GM19099 (cell line): Measurements from ENCODE around the gene PTPRD.

Experiments used
- POLR2A ChIP-seq: IDR thresholded peaks from 3 replicates; pipeline ENCODE4 v1.6.1; 2011; ENCODE audit warnings: low read depth; ENCODE audit not compliant: insufficient read length; ENCODE audit errors: extremely low read depth

PTPRD gene

GRCh38 chr9:10612641-10613398 is at the start of gene PTPRD:
PTPRD (minus strand) TSS chr9:10613002.
- TF ChIP-seq POLR2A, result no peak

DNA sequence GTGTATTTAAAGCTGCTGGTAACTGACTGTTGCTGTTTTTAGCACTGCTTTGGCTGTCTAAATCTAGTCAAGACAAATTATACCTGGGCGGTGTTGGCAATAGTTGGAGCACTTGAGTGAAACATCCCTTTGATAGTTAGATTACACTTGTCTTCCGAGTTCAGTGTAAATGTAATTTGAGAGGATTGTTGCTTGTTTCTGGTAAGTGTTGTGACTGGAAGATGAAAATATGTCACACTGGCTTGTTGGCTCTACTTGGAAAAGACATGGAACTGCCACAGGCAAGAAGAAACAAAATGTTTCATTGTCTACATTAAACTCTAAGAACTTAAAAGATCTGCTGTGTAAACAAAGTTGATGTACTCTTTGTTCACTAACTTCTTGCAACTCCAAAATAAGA is 49.2 kb upstream of the PTPRD start:
- no peak for TF ChIP-seq POLR2A

- TF ChIP-seq POLR2A, result no peak
Observed at GRCh38 chr9:10661376-10661775, 48.6 kb upstream of the PTPRD start.

GRCh38 chr9:10651012-10651411 is 38.2 kb upstream of the PTPRD start:
- no peak for TF ChIP-seq POLR2A

- TF ChIP-seq POLR2A, result no peak
Observed at GRCh38 chr9:10649076-10649475, 36.3 kb upstream of the PTPRD start.

DNA sequence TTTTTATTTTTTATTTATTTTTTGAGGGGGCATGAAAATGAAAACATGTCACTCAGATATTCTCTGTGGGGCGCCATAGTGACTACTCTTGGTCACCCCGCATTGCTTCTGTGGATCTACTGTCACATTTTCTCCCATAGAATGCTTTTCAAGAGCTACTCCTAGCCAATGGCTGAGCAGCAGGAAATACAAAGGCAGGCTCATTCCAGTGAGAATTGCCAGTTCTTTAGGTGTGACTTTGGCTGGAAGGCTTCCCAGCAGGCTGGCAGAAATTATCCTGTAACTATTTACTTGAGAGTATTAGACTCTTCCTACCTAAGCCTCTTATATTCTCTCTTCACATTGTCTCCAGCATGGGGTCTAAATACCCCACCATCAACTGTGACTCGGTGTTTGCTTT is 21.0 kb upstream of the PTPRD start:
- TF ChIP-seq POLR2A, result no peak

DNA sequence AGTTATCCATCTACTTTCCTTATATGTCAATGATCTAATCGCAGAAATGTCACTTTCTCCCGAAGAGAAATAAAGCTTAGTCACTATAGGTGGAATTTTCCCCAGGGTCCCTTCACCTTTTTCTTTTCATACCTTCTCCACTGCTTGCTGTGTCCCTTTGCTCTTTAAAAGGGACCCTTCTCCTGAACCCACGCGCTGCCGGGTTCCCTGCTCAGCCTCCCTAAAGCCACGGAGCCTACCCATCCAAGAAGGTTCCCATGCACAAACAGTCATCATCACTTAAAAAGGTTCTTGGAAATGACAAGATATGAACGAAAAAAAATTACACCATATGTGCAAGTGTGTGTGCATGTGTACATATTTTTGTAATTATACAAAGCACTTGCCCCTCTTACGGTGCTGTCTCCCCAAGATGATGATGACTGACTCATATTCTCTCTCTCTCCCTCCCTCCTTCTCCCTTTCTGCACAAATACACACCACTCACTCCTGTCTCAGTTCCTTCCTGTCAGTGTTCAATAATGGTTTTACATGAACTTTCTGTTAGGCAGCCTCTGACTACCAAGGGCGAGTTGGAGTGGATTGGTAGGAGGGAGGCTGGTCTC is 1.5 kb upstream of the PTPRD start:
- no peak for TF ChIP-seq POLR2A

DNA sequence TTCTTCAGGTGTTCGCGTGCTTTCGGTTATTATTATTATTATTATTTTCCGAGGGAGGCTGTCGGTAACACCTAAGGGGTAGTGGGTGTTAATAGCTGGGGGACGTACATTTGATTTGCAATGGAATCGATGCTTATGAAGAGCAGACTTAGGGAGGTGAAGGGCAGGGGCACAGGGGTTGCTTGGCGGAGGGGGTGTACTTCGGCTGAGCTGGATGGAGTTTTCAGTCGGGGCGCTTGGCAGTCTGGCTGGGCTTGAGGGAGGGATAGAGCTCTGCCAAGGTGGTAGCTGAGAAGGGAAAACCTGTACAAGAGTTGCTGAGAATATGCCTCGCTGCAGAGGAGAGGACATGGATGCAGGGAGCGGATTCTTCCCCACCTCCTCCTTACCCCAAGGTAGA is 617 bp upstream of the PTPRD start:
- no peak for TF ChIP-seq POLR2A

DNA sequence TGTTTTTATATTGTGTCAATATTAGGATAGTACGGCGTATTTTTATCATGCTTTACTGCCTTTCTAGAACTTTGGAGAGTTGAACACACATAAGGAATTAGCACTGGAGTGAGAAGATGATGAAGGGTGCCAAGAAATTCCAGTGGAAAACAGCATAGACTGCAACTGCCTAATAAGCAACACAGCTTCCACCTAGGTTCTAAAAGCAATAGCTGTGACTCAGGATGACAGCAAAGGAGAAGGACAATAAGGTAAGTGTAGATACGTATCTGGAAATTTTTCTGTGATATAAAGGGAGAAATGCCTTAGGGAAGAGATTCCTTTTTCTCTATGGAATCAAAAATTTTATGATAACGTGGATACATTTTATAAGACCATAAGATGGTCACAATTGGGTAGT is 7.4 kb downstream of the PTPRD start:
- TF ChIP-seq POLR2A, result no peak

DNA sequence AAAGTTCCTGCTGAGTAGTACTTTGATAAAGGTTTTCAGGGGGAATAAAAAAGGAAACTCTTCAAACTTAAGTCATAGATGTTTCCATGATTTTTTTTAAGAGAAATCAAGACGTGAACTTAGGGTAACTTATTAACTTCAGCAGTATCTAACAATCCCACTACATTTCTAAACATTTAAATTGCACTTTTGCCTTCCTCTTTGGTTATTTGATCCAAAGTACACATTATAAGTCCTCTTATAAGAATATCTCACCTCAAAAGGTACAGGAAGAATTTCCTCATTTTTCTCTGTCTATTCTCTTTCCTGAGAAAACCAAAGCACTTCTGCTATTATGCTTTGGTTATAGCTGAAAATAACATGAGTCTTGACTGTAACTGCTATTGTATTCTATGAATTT is 7.9 kb downstream of the PTPRD start:
- TF ChIP-seq POLR2A, result no peak

- TF ChIP-seq POLR2A, result no peak
Observed at GRCh38 chr9:10597801-10598200, 15.0 kb downstream of the PTPRD start.

DNA sequence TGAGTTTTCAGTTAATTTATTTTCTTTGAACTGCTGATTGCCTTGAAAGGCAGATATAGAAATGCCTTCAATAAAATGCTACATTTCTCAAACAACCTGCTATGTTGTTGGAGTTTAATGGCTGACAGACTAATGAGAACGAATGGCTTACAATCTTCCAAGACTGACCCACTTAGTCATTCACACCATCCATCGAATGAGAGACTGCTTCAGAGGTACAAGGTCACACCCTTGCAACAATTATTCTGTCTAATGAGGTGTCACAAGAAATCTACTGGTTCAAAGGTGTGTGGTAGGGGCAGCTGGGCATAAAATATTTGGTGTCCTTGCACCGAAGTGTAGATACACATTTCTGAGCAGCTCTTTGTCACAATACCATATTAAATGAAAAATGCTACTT is 18.3 kb downstream of the PTPRD start:
- TF ChIP-seq POLR2A, result no peak

GRCh38 chr9:10586407-10586806 is 26.4 kb downstream of the PTPRD start:
- TF ChIP-seq POLR2A, result no peak

DNA sequence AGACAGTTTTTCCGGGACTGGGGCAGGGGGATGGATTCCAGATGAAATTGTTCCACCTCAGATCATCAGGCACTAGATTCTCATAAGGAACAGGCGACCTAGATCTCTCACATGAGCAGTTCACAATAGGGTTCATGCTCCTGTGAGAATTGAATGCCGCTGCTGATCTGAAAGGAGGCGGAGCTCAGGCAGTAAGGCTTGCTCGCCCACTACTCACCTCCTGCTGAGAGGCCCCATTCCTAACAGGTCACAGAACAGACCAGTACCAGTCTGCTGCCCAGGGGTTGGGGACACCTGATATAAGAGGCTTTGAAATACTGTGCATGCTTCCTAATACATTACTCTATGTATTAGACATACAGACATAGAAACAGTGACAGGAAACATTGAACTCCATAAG is 41.1 kb downstream of the PTPRD start:
- no peak for TF ChIP-seq POLR2A

DNA sequence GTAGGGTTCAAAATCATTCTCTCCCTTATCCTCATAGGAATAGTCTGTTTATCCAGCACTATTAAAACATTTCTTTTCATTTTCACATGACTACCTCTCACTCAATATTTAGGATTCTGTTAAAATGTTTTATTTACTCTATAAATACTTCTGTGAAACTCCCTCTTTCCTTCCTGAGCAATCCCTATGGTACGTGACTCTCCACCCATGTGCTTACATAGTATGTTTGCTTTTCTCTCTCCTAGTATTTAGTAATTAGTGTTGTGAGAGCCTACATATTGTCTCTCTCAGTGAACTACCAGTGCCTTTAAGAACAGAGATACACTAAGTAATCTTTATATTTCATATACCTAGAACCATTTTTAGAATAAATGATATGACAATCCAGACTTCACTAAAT is 46.0 kb downstream of the PTPRD start:
- no peak for TF ChIP-seq POLR2A

GRCh38 chr9:10562581-10563343 is 50.0 kb downstream of the PTPRD start:
- no peak for TF ChIP-seq POLR2A

DNA sequence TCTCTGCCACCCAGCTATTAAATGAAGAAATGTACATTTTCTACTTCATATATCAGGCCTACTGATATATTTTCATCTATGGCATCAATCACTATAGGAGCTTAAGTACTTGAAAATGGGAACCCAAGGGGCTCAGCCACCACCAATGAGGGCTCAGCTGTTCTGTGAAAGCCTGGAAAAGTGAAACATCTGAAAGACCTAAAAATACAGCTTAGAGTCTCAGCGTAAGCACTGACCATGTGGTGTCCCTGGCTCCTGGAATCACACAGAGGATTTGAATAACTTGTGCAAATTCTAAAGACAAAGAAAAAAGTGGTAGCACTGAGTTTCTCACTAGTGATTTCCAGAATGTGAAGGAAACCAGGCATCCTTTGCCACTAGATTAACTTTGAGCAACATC is 64.5 kb downstream of the PTPRD start:
- TF ChIP-seq POLR2A, result no peak

DNA sequence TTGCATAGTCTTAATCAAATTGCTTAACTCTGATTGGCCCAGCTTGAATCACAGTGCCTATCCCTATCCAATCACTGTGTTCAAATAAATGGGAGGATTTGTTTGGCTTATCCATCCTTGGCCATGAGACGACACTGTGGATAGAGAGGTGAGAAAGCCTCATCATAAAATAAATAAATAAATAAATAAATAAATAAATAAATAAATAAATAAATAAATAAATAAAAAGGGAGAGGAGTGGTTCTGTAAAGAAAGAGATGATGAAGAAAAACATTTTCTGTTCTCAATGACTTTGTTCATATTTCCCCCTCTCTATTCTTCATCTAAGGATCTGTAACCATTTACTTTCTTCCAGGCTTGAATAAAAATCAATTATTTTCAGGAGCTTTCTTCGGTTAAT is 74.7 kb downstream of the PTPRD start:
- no peak for TF ChIP-seq POLR2A
